ENCODE measurements around the gene NCBP1. TPM values are rescaled to one million over a fixed set of nuclear protein-coding genes. Genes with fewer than 3 reads are reported as not detected.

The NCBP1 gene
- total RNA-seq, 3 donors from 2014 or later = 48.1 to 50.9 (median 48.1) TPM

GRCh38 chr9:97635026-97635425 lies 1.4 kb downstream of the NCBP1 start:
- Mint-ChIP-seq H3K4me1 (ENCODE audit: low read depth) (peaks cover 58% of the 10 kb centered on the region), H3K36me3 (ENCODE audit: insufficient read depth) (peaks cover 8% of the 10 kb centered on the region), H3K27me3 (ENCODE audit: low read depth) (no peaks in the 10 kb centered on the region), H3K9me3 (no peaks in the 10 kb centered on the region), H3K4me3 (peak overlapping the region; percentile 94)
- ATAC-seq (no peak), DNase-seq (no peak)

GRCh38 chr9:97636903-97637302 lies 3.3 kb downstream of the NCBP1 start:
- no peaks in the 10 kb centered on the region for H3K27me3 Mint-ChIP-seq (ENCODE audit: low read depth)
- peaks cover 15% of the 10 kb centered on the region for H3K36me3 Mint-ChIP-seq (ENCODE audit: insufficient read depth)
- H3K9me3 Mint-ChIP-seq = no peaks in the 10 kb centered on the region
- peaks cover 57% of the 10 kb centered on the region for H3K4me1 Mint-ChIP-seq (ENCODE audit: low read depth)
- DNase-seq (no peak), ATAC-seq (no peak)
- H3K4me3 Mint-ChIP-seq = peak overlapping the region; percentile 25

- Mint-ChIP-seq H3K36me3 (ENCODE audit: insufficient read depth) (peaks cover 20% of the 10 kb centered on the region), H3K4me1 (ENCODE audit: low read depth) (peaks cover 54% of the 10 kb centered on the region), H3K27me3 (ENCODE audit: low read depth) (no peaks in the 10 kb centered on the region), H3K9me3 (no peaks in the 10 kb centered on the region), H3K4me3 (no peak overlapping the region)
- no peak for DNase-seq
- no peak for ATAC-seq
Measured at GRCh38 chr9:97638666-97639065, 5.0 kb downstream of the NCBP1 start.

GRCh38 chr9:97640325-97640724 lies 6.7 kb downstream of the NCBP1 start:
- DNase-seq (no peak), ATAC-seq (no peak)
- Mint-ChIP-seq H3K36me3 (ENCODE audit: insufficient read depth) (peaks cover 29% of the 10 kb centered on the region), H3K9me3 (no peaks in the 10 kb centered on the region), H3K4me1 (ENCODE audit: low read depth) (peaks cover 42% of the 10 kb centered on the region), H3K4me3 (no peak overlapping the region), H3K27me3 (ENCODE audit: low read depth) (no peaks in the 10 kb centered on the region)

GRCh38 chr9:97645720-97646119 lies 12.1 kb downstream of the NCBP1 start:
- no peaks in the 10 kb centered on the region for H3K9me3 Mint-ChIP-seq

GRCh38 chr9:97647996-97648395 lies 14.4 kb downstream of the NCBP1 start:
- H3K9me3 Mint-ChIP-seq = no peaks in the 10 kb centered on the region
- H3K36me3 Mint-ChIP-seq (ENCODE audit: insufficient read depth) = peaks cover 36% of the 10 kb centered on the region
- no peak for ATAC-seq

More at GRCh38 chr9:97645720-97646119, 12.1 kb downstream of the NCBP1 start:
- DNase-seq = no peak
- peaks cover 4% of the 10 kb centered on the region for H3K4me1 Mint-ChIP-seq (ENCODE audit: low read depth)
- H3K27me3 Mint-ChIP-seq (ENCODE audit: low read depth) = no peaks in the 10 kb centered on the region
- no peak overlapping the region for H3K4me3 Mint-ChIP-seq
- no peak for ATAC-seq
- peaks cover 36% of the 10 kb centered on the region for H3K36me3 Mint-ChIP-seq (ENCODE audit: insufficient read depth)

GRCh38 chr9:97651646-97652045 lies 18.0 kb downstream of the NCBP1 start:
- DNase-seq = no peak
- ATAC-seq = no peak
- H3K9me3 Mint-ChIP-seq = no peaks in the 10 kb centered on the region
- H3K4me1 Mint-ChIP-seq (ENCODE audit: low read depth) = peaks cover 2% of the 10 kb centered on the region
- H3K4me3 Mint-ChIP-seq = no peak overlapping the region
- peaks cover 36% of the 10 kb centered on the region for H3K36me3 Mint-ChIP-seq (ENCODE audit: insufficient read depth)
- no peaks in the 10 kb centered on the region for H3K27me3 Mint-ChIP-seq (ENCODE audit: low read depth)

More at GRCh38 chr9:97647996-97648395, 14.4 kb downstream of the NCBP1 start:
- Mint-ChIP-seq H3K27me3 (ENCODE audit: low read depth) (no peaks in the 10 kb centered on the region), H3K4me1 (ENCODE audit: low read depth) (peaks cover 6% of the 10 kb centered on the region), H3K4me3 (no peak overlapping the region)
- DNase-seq = no peak

GRCh38 chr9:97658707-97659106 lies 25.1 kb downstream of the NCBP1 start:
- H3K9me3 Mint-ChIP-seq = no peaks in the 10 kb centered on the region
- H3K36me3 Mint-ChIP-seq (ENCODE audit: insufficient read depth) = peaks cover 56% of the 10 kb centered on the region
- no peak overlapping the region for H3K4me3 Mint-ChIP-seq
- H3K4me1 Mint-ChIP-seq (ENCODE audit: low read depth) = peaks cover 3% of the 10 kb centered on the region
- ATAC-seq (no peak), DNase-seq (no peak)
- no peaks in the 10 kb centered on the region for H3K27me3 Mint-ChIP-seq (ENCODE audit: low read depth)

- Mint-ChIP-seq H3K4me3 (no peak overlapping the region), H3K4me1 (ENCODE audit: low read depth) (peaks cover 3% of the 10 kb centered on the region), H3K27me3 (ENCODE audit: low read depth) (no peaks in the 10 kb centered on the region), H3K9me3 (no peaks in the 10 kb centered on the region), H3K36me3 (ENCODE audit: insufficient read depth) (peaks cover 56% of the 10 kb centered on the region)
- DNase-seq (no peak), ATAC-seq (no peak)
Measured at GRCh38 chr9:97659771-97660170, 26.1 kb downstream of the NCBP1 start.

- ATAC-seq = no peak
- Mint-ChIP-seq H3K27me3 (ENCODE audit: low read depth) (no peaks in the 10 kb centered on the region), H3K4me3 (no peak overlapping the region), H3K9me3 (no peaks in the 10 kb centered on the region), H3K4me1 (ENCODE audit: low read depth) (peaks cover 3% of the 10 kb centered on the region), H3K36me3 (ENCODE audit: insufficient read depth) (peaks cover 59% of the 10 kb centered on the region)
- no peak for DNase-seq
Measured at GRCh38 chr9:97660340-97660739, 26.7 kb downstream of the NCBP1 start.

GRCh38 chr9:97660847-97661246 lies 27.2 kb downstream of the NCBP1 start:
- H3K4me3 Mint-ChIP-seq = no peak overlapping the region
- DNase-seq (no peak), ATAC-seq (no peak)
- H3K27me3 Mint-ChIP-seq (ENCODE audit: low read depth) = no peaks in the 10 kb centered on the region
- H3K36me3 Mint-ChIP-seq (ENCODE audit: insufficient read depth) = peaks cover 60% of the 10 kb centered on the region
- no peaks in the 10 kb centered on the region for H3K9me3 Mint-ChIP-seq
- peaks cover 4% of the 10 kb centered on the region for H3K4me1 Mint-ChIP-seq (ENCODE audit: low read depth)

- peaks cover 23% of the 10 kb centered on the region for H3K4me1 Mint-ChIP-seq (ENCODE audit: low read depth)
- no peak overlapping the region for H3K4me3 Mint-ChIP-seq
- H3K27me3 Mint-ChIP-seq (ENCODE audit: low read depth) = no peaks in the 10 kb centered on the region
- H3K9me3 Mint-ChIP-seq = no peaks in the 10 kb centered on the region
- ATAC-seq = no peak
- no peak for DNase-seq
- peaks cover 56% of the 10 kb centered on the region for H3K36me3 Mint-ChIP-seq (ENCODE audit: insufficient read depth)
Measured at GRCh38 chr9:97665742-97666141, 32.1 kb downstream of the NCBP1 start.

- peak in 1 of 2 donors; percentile 10 for ATAC-seq
- Mint-ChIP-seq H3K36me3 (ENCODE audit: insufficient read depth) (peaks cover 62% of the 10 kb centered on the region), H3K4me3 (no peak overlapping the region)
Measured at GRCh38 chr9:97666907-97667686, 33.5 kb downstream of the NCBP1 start.

GRCh38 chr9:97668485-97668884 lies 34.9 kb downstream of the NCBP1 start:
- Mint-ChIP-seq H3K36me3 (ENCODE audit: insufficient read depth) (peaks cover 57% of the 10 kb centered on the region), H3K27me3 (ENCODE audit: low read depth) (no peaks in the 10 kb centered on the region), H3K9me3 (no peaks in the 10 kb centered on the region), H3K4me1 (ENCODE audit: low read depth) (peaks cover 23% of the 10 kb centered on the region), H3K4me3 (no peak overlapping the region)
- ATAC-seq (no peak), DNase-seq (no peak)

More at GRCh38 chr9:97666907-97667686, 33.5 kb downstream of the NCBP1 start:
- H3K9me3 Mint-ChIP-seq = no peaks in the 10 kb centered on the region
- no peak for DNase-seq
- H3K27me3 Mint-ChIP-seq (ENCODE audit: low read depth) = no peaks in the 10 kb centered on the region
- peaks cover 23% of the 10 kb centered on the region for H3K4me1 Mint-ChIP-seq (ENCODE audit: low read depth)

GRCh38 chr9:97670586-97670985 lies 37.0 kb downstream of the NCBP1 start:
- Mint-ChIP-seq H3K36me3 (ENCODE audit: insufficient read depth) (peaks cover 56% of the 10 kb centered on the region), H3K9me3 (no peaks in the 10 kb centered on the region), H3K4me3 (no peak overlapping the region), H3K4me1 (ENCODE audit: low read depth) (peaks cover 23% of the 10 kb centered on the region), H3K27me3 (ENCODE audit: low read depth) (no peaks in the 10 kb centered on the region)
- no peak for DNase-seq
- ATAC-seq = no peak
